Measurements from ENCODE around the gene LPAR3.

GRCh38 chr1:84939151-84939550 lies 46.1 kb upstream of the LPAR3 start:
- TF ChIP-seq CTCF (IDR thresholded peaks at IDR 0.05) (no peak), EZH2 (IDR thresholded peaks at IDR 0.05) (no peak)
